SK-N-MC (cell line): ENCODE data around the gene CALR.
A peak's percentile ranks its signal among the peaks of the same experiment; 100 is the strongest.
"Not testable (repeated sequence)": the region's sequence is repeated elsewhere in the genome, so short reads cannot be mapped to it uniquely, and the experiment has no call there.

Experiments used
- DNase-seq: peaks from one replicate; pipeline ENCODE4 v3.0.0-alpha.2; 2011; ENCODE audit warnings: low read depth, low spot score
- H3K27ac ChIP-seq: fragments of 200-600 bp; sonication (generic); 2 replicates; pipeline ENCODE4 v1.5.1; 2016; ENCODE audit warnings: mixed run types
- H3K36me3 ChIP-seq: fragments of 200-600 bp; sonication (generic); 2 replicates; pipeline ENCODE4 v1.6.1; 2017; ENCODE audit warnings: antibody characterized with exemption, low read length, mixed read lengths; ENCODE audit not compliant: insufficient read depth
- H3K4me3 ChIP-seq: fragments of 200-600 bp; sonication (generic); 2 replicates; pipeline ENCODE4 v1.5.1; 2016
- H3K9ac ChIP-seq: fragments of 200-600 bp; sonication (generic); 2 replicates; pipeline ENCODE4 v1.8.0; 2017; ENCODE audit warnings: mixed run types, mixed read lengths; ENCODE audit not compliant: insufficient read length
- H3K9me3 ChIP-seq: fragments of 200-600 bp; sonication (generic); 2 replicates; pipeline ENCODE4 v1.6.1; 2017; ENCODE audit warnings: low read depth, mild to moderate bottlenecking, antibody characterized with exemption, low read length, moderate library complexity, mixed read lengths
- EZH2 ChIP-seq: fragments of 200-600 bp; sonication (generic); IDR thresholded peaks from one replicate; pipeline ENCODE4 v1.6.1; 2017; ENCODE audit warnings: antibody characterized with exemption
- FOXP2 ChIP-seq: optimal IDR thresholded peaks from 2 replicates; pipeline ENCODE3; 2011; ENCODE audit warnings: mild to moderate bottlenecking, moderate library complexity; ENCODE audit not compliant: insufficient read depth; ENCODE audit errors: extremely low read length, control extremely low read depth
- POLR2AphosphoS5 ChIP-seq: IDR thresholded peaks from 2 replicates; pipeline ENCODE4 v1.6.1; 2012; ENCODE audit warnings: mild to moderate bottlenecking, low read depth, low read length, borderline replicate concordance

CALR gene

DNA sequence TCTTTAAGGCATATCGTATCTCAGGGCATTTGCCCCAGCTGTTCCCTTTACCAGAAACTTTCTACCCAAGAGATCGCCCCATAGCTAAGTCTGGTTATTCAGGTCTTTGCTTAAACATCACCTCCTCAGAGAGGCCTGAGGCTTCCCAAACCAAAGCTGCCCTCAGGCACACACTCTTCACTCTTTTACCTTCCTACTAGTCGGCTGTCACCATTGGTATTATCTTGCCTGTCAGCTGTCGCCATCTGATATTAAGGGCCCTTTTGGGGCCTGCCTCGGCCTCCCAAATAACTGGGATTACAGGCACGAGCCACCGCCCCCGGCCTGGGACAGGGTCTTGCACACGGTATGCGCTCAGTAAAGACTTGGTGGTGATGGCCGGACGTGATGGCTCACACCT is 17.6 kb downstream of the CALR start:
- Histone ChIP-seq H3K4me3 (peak overlapping the region; percentile 91), H3K27ac (peak overlapping the region; percentile 95; the same call in 1 of the 2 replicates), H3K9ac (peak overlapping the region; percentile 89), H3K9me3 (no peaks in the 10 kb centered on the region), H3K36me3 (peaks cover 36% of the 10 kb centered on the region)
- DNase-seq, result no peak
- TF ChIP-seq FOXP2, result no peak
- no peak for TF ChIP-seq EZH2
- no peak for TF ChIP-seq POLR2AphosphoS5

DNA sequence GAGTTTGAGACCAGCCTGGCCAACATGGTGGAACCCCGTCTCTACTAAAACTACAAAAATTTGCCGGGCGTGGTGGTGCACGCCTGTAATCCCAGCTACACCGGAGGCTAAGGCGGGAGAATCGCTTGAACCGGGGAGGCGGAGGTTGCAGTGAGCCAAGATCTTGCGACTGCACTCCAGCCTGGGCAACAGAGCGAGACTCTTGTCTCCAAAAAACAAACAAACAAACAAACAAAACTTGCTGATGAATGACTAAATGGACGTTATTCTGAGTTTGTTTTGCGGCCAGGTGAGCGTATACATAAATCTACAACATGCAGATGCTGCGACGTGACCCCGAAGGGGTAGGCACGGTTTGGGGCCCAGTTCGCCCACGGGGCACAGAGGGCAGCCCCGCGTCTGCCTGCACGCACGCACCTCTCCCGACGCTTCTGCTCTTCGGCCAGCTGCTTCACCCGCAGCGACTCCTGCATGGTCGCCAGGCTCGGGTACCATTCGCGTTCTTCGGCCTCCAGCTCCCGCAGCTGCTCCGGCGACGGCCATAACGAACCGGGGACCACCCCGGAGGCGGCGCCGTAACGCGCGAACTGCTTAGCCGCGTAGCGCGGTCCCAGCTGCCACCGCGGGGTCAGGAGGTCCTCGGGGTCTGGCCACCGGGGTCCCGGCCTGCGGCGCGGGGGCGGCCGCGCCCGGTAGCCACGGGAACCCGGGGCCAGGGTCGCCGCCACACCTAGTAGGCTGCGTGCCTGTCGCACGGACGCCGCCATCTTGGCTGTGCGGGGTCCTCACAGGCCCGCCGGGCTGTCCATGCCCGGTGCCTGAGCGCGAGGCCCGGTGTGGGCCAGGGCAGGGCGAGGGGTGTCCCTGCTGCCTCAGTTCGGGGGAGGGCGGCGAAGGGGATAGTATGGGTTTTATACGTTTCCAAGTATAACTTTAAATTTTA is 18.3 kb downstream of the CALR start, which contains the start of gene GADD45GIP1:
Gene GADD45GIP1, minus strand, starts transcription at position 778 of the 943 bp plus-strand sequence. Its CDS starts 11 bp downstream, at position 767.
- Histone ChIP-seq H3K4me3 (peak within 1 kb of the TSS; percentile 91), H3K36me3 (peaks cover 31% of the 10 kb centered on the region), H3K9me3 (no peaks in the 10 kb centered on the region), H3K27ac (peak within 1 kb of the TSS; percentile 95), H3K9ac (peak within 1 kb of the TSS; percentile 89)
- no peak for TF ChIP-seq EZH2
- peak; percentile 93 for TF ChIP-seq POLR2AphosphoS5
- TF ChIP-seq FOXP2, result peak; percentile 73
- DNase-seq, result no peak

DNA sequence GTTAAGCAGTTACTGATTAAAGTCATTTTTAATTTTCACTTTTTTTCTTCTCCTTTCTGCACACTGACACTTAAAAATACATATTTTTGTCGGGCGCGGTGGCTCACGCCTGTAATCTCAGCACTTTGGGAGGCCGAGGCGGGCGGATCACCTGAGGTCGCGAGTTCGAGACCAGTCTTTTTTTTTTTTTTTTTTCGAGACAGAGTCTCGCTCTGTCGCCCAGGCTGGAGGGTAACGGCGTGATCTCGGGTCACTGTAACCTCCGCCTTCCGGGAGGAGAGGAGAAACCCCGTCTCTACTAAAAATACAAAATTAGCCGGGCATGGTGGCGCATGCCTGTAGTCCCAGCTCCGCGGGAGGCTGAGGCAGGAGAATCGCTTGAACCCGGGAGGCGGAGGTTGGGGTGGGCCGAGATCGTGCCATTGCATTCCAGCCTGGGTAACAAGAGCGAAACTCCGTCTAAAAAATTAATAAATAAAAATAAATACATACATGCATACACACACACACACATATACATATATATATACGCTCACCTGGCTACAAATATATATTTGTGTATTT is 19.1 kb downstream of the CALR start:
- not testable (repeated sequence) for H3K9me3 ChIP-seq, DNase-seq
- Histone ChIP-seq H3K9ac (peak overlapping the region; percentile 89), H3K4me3 (peak overlapping the region; percentile 91), H3K36me3 (peaks cover 25% of the 10 kb centered on the region), H3K27ac (peak overlapping the region; percentile 95)

DNA sequence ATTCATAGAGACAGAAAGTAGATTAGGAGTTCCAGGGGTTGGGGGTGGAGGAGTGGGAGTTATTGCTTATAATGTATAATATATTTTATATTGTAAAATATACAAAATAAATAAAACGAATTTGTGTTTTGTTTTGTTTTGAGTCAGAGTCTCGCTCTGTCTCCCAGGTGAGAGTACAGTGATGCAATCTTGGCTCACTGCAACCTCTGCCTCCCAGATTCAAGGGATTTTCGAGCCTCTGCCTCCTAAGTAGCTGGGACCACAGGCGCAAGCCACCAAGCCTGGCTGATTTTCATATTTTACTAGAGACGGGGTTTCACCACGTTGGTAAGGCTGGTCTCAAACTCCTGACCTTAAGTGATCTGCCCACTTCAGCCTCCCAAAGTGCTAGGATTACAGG is 21.1 kb downstream of the CALR start:
- H3K4me3 ChIP-seq, result no peak overlapping the region
- TF ChIP-seq POLR2AphosphoS5, result no peak
- no peak for TF ChIP-seq FOXP2
- TF ChIP-seq EZH2, result no peak
- H3K36me3 ChIP-seq, result peaks cover 9% of the 10 kb centered on the region; the same call in 1 of the 2 replicates
- DNase-seq, result no peak
- H3K9ac ChIP-seq, result no peak overlapping the region
- no peaks in the 10 kb centered on the region for H3K9me3 ChIP-seq
- no peak overlapping the region for H3K27ac ChIP-seq

DNA sequence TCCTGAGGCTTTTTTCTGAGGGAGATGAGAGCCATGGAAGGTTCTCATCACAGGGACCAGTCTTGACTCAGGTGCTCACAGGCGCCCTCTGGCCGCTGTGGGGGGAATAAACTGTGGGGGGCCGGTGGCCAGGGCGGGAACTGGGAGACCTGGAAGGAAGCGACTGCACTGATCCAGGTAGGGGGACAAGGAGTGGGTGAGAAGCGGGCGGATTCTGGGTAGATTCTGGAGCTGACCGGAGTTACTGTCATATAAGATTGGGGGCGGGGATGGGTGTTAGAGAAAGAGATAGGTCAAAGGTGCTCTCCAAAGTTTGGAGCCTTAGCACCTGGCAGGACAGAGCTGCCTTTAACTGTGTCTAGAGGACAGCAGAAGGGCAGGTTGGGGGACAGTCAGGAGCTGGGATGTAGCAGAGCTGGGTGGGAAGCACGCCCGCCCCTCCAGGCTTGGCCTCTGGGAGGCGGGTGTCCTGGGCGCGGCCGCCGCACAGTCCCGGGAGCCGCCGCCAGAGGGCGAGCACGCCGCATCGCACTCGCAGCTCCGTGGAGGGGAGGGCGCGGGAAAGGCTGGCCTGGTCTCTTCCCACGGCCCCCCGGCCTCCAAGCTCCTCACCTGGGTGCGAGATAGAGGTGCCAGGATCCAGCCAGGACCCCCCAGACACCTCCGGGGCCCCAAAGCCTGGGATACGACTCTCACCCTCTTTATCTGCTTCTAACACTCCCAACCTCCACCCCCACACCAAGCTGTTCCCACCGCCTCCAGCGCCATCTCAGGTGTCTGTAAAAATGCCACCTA is 26.8 kb downstream of the CALR start:
- TF ChIP-seq FOXP2 (no peak), POLR2AphosphoS5 (no peak), EZH2 (no peak)
- 0 out of 2 replicates have a peak overlapping the region, but pooled peaks have one; percentile 8 for H3K27ac ChIP-seq

DNA sequence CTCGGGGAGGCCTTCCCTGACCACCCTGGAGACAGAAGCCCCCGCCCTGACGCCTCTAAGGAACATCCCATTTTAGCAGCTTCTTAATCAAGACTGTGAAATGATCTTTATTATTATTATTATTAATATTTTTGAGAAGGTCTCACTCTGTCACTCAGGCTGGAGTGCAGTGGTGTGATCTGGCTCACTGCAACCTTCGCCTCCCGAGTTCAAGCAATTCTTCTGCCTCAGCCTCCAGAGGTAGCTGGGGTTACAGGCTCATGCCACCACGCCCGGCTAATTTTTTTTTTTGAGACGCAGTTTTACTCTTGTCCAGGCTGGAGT is 27.4 kb downstream of the CALR start:
- TF ChIP-seq EZH2 (no peak), FOXP2 (no peak), POLR2AphosphoS5 (no peak)
- H3K4me3 ChIP-seq, result peak overlapping the region; percentile 93
- no peak overlapping the region for H3K27ac ChIP-seq
- H3K36me3 ChIP-seq, result no peaks in the 10 kb centered on the region
- H3K9me3 ChIP-seq, result no peaks in the 10 kb centered on the region
- DNase-seq, result no peak
- H3K9ac ChIP-seq, result peak overlapping the region; percentile 64

More for the DNA sequence above, 26.8 kb downstream of the CALR start:
- H3K36me3 ChIP-seq, result no peaks in the 10 kb centered on the region
- DNase-seq, result no peak
- H3K9me3 ChIP-seq, result no peaks in the 10 kb centered on the region
- peak overlapping the region; percentile 67 for H3K9ac ChIP-seq
- peak overlapping the region; percentile 93 for H3K4me3 ChIP-seq

DNA sequence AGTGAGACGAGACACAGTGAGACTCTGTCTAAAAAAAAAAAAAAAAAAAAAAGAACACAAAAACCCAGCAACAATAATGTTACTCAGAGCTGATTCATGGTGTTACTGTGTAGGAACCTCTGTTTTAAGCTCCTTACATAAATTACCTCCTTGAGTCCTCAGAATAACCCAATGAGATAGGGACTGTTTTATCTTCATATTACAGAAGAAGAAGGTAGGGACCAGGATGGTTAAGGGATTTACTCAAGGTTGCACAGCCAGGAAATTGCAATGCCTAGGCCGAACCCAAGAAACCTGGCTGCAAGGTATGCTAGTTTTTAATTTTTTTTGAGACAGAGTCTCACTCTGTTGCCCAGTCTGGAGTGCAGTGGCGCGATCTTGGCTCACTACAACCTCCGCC is 29.5 kb downstream of the CALR start:
- Histone ChIP-seq H3K27ac (no peak overlapping the region), H3K4me3 (no peak overlapping the region), H3K9ac (no peak overlapping the region), H3K36me3 (no peaks in the 10 kb centered on the region), H3K9me3 (no peaks in the 10 kb centered on the region)
- DNase-seq, result no peak
- TF ChIP-seq POLR2AphosphoS5, result no peak
- no peak for TF ChIP-seq EZH2
- no peak for TF ChIP-seq FOXP2
